ENCODE data around the gene TSPO.

Gene TSPO

DNA sequence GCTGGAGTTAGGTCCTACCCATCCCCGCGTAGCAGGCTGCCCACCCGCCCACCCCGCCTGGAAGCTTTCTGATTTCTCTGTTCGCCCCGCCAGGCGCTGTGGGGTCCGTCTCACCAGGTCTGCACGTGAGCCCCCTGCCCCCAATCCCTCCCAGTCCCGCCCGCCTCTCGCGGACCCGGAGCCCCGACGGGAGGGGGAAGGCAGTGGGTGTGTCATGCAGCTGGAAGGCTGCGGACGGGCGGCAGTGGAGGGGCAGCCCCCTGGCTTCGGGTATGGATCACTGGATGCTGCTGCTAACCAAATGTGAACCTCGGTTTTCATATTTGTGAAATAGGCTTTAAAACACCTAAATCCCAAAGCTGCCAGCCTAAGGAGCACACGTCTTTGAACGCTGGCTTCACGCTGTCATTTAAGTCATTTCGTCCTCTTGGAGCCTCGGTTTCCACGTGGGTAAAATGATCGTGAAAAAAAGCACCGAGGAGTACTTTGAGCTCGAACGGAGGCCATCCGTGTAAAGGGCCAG is 41.4 kb upstream of the TSPO start:
- no peak overlapping the region for H3K27ac ChIP-seq (ENCODE audit: poor library complexity, severe bottlenecking)
- ATAC-seq (ENCODE audit: low read depth), result no peak
- H3K9me3 ChIP-seq (ENCODE audit: severe bottlenecking), result no peaks in the 10 kb centered on the region

DNA sequence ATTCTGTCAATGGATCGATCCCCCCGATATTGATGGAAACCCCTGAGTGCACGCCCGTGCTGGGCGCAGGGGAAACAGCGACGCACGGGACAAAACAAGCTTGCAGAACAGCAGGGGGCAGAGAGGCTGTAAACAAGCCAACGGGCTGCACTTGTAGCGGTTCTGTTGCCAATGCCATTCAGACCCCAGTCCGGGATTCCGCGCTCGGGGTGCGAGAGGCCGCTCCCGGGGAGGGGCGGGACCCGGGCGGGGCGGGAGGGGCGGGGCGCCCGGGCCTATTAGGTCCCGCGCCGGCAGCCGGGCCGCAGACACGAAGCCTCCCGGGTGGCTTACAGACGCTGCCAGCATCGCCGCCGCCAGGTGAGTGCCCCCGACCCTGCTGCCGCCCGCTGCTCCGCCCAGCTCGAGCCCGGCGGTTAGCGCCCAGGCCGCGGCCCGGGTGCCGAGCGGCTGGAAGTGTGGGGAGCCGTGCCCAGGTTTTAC is 40.9 kb upstream of the TSPO start, which contains the start of gene BIK:
Gene BIK, plus strand, starts transcription at position 307 of the 483 bp plus-strand sequence. CDS start 13,273 bp downstream, outside the sequence.
- no peaks in the 10 kb centered on the region for H3K9me3 ChIP-seq (ENCODE audit: severe bottlenecking)
- H3K36me3 ChIP-seq (ENCODE audit: low read depth), result no peaks in the 10 kb centered on the region
- ATAC-seq (ENCODE audit: low read depth), result peak; percentile 64
- no peak for DNase-seq (ENCODE audit: low spot score)
- TF ChIP-seq, protein P1, sequence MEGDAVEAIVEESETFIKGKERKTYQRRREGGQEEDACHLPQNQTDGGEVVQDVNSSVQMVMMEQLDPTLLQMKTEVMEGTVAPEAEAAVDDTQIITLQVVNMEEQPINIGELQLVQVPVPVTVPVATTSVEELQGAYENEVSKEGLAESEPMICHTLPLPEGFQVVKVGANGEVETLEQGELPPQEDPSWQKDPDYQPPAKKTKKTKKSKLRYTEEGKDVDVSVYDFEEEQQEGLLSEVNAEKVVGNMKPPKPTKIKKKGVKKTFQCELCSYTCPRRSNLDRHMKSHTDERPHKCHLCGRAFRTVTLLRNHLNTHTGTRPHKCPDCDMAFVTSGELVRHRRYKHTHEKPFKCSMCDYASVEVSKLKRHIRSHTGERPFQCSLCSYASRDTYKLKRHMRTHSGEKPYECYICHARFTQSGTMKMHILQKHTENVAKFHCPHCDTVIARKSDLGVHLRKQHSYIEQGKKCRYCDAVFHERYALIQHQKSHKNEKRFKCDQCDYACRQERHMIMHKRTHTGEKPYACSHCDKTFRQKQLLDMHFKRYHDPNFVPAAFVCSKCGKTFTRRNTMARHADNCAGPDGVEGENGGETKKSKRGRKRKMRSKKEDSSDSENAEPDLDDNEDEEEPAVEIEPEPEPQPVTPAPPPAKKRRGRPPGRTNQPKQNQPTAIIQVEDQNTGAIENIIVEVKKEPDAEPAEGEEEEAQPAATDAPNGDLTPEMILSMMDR (IDR thresholded peaks at IDR 0.05; ENCODE audit: poor library complexity, severe bottlenecking), result peak; percentile 40
- peak within 1 kb of the TSS; percentile 52 for H3K4me3 ChIP-seq (ENCODE audit: severe bottlenecking)
- H3K27me3 ChIP-seq (ENCODE audit: insufficient read depth, poor library complexity, severe bottlenecking), result peaks cover 11% of the 10 kb centered on the region
- no peaks in the 10 kb centered on the region for H3K4me1 ChIP-seq (ENCODE audit: insufficient read depth, poor library complexity, severe bottlenecking)
- no peak within 1 kb of the TSS for H3K27ac ChIP-seq (ENCODE audit: poor library complexity, severe bottlenecking)

More for the DNA sequence above, 41.4 kb upstream of the TSPO start:
- DNase-seq (ENCODE audit: low spot score), result no peak
- TF ChIP-seq, protein P1 (IDR thresholded peaks at IDR 0.05; ENCODE audit: poor library complexity, severe bottlenecking), result no peak
- peaks cover 11% of the 10 kb centered on the region for H3K27me3 ChIP-seq (ENCODE audit: insufficient read depth, poor library complexity, severe bottlenecking)
- no peaks in the 10 kb centered on the region for H3K36me3 ChIP-seq (ENCODE audit: low read depth)
- peak overlapping the region; percentile 52 for H3K4me3 ChIP-seq (ENCODE audit: severe bottlenecking)
- no peaks in the 10 kb centered on the region for H3K4me1 ChIP-seq (ENCODE audit: insufficient read depth, poor library complexity, severe bottlenecking)

DNA sequence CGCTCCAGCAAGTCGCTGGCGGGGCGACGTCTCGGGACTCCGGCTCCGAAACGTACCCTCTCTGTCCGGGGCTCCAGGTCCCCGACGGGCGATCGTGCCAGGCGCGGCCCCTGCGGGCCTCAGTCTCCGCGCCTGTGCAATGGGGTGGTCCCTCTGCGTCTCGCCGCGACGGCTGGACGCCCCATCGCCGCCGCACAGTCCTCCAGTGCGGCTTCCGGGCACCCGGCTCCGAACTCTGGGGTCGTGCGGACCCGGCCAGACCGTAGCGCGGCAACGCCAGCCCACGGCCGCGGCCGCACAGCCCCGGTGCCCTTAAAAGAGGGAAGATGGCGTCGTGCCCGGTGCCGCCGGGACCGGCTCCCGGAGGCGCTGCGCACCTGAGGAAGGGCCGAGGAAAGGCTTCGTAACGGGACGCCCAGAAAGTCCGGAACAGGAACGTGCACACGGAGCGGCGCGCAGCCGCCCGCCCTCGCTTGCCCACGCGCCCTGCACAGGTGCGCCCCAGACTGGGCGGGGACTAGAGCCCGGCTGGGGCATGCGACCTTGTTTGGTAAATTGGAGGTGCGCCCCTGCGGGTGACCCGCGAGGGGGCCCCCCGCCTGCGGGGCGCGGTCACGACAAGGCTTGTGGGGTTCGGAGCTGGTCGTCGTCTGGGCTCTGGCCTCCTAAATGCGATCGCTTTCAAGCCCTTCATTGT is 40.3 kb upstream of the TSPO start:
- no peak for DNase-seq (ENCODE audit: low spot score)
- H3K27ac ChIP-seq (ENCODE audit: poor library complexity, severe bottlenecking), result no peak overlapping the region

DNA sequence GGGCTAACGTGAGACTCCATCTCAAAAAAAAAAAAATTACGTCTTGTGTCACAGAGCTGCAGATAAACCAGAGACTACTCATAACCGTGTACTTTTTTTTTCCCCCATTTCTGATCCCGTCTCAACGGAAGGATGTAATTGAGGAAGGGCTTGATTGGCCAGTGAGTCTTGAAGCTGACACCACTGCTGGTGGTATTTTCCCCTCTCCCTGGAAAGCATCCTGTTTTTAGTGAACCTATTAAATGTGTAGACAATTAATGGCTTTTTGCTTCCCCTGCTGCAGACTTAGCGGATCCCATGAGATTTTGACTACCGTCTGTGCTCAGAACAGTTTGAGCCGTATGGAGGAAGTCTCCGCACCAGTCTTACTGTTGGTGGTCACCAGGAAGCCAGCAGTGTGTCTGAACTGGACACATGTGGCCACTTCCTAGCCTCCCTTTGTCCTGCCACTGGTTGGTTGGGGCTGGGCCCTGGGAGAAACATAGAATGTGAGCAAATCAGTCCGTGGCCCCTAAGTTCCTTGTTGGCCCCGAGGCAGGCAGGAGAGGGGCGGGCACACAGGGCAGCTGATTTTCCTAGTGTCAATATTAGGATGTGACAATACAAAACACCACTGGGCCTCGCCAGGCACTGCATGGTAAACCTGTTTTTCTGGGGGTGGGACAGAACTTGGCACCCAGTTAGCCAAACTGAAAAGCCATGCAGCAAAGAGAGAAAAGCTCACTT is 37.7 kb upstream of the TSPO start:
- H3K4me1 ChIP-seq (ENCODE audit: insufficient read depth, poor library complexity, severe bottlenecking), result no peaks in the 10 kb centered on the region

More for the DNA sequence above, 40.3 kb upstream of the TSPO start:
- Histone ChIP-seq H3K4me3 (ENCODE audit: severe bottlenecking) (peak overlapping the region; percentile 52), H3K27me3 (ENCODE audit: insufficient read depth, poor library complexity, severe bottlenecking) (peaks cover 11% of the 10 kb centered on the region), H3K9me3 (ENCODE audit: severe bottlenecking) (no peaks in the 10 kb centered on the region), H3K4me1 (ENCODE audit: insufficient read depth, poor library complexity, severe bottlenecking) (no peaks in the 10 kb centered on the region), H3K36me3 (ENCODE audit: low read depth) (no peaks in the 10 kb centered on the region)
- peak; percentile 63 for ATAC-seq (ENCODE audit: low read depth)
- TF ChIP-seq, protein P1 (IDR thresholded peaks at IDR 0.05; ENCODE audit: poor library complexity, severe bottlenecking), result no peak

More for the DNA sequence above, 37.7 kb upstream of the TSPO start:
- Histone ChIP-seq H3K4me3 (ENCODE audit: severe bottlenecking) (no peak overlapping the region), H3K27ac (ENCODE audit: poor library complexity, severe bottlenecking) (no peak overlapping the region), H3K36me3 (ENCODE audit: low read depth) (no peaks in the 10 kb centered on the region), H3K27me3 (ENCODE audit: insufficient read depth, poor library complexity, severe bottlenecking) (peaks cover 11% of the 10 kb centered on the region), H3K9me3 (ENCODE audit: severe bottlenecking) (no peaks in the 10 kb centered on the region)
- ATAC-seq (ENCODE audit: low read depth) (no peak), DNase-seq (ENCODE audit: low spot score) (no peak)
- TF ChIP-seq, protein P1 (IDR thresholded peaks at IDR 0.05; ENCODE audit: poor library complexity, severe bottlenecking), result no peak
